ENCODE data around the gene LONP2.

DNA sequence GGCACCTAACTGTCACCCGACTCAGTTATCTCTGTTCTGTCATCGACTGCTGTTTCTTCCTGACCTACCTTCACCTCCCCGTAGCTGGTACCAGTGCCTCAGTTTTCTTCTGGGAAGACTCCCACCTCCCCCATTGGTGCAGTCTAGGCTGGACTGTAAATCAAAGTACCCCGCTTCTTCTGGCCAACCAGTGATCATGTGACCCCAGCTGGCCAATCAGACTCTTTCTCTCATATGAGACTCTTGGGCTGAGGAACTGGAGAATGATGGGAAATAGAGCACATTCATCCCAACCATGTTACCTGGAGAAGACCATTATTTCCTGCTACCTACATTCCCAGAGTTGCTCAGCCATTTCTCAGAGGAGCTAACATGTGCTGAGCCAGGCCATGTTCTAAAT lies 20.6 kb upstream of the LONP2 start:
- TF ChIP-seq, protein P1, sequence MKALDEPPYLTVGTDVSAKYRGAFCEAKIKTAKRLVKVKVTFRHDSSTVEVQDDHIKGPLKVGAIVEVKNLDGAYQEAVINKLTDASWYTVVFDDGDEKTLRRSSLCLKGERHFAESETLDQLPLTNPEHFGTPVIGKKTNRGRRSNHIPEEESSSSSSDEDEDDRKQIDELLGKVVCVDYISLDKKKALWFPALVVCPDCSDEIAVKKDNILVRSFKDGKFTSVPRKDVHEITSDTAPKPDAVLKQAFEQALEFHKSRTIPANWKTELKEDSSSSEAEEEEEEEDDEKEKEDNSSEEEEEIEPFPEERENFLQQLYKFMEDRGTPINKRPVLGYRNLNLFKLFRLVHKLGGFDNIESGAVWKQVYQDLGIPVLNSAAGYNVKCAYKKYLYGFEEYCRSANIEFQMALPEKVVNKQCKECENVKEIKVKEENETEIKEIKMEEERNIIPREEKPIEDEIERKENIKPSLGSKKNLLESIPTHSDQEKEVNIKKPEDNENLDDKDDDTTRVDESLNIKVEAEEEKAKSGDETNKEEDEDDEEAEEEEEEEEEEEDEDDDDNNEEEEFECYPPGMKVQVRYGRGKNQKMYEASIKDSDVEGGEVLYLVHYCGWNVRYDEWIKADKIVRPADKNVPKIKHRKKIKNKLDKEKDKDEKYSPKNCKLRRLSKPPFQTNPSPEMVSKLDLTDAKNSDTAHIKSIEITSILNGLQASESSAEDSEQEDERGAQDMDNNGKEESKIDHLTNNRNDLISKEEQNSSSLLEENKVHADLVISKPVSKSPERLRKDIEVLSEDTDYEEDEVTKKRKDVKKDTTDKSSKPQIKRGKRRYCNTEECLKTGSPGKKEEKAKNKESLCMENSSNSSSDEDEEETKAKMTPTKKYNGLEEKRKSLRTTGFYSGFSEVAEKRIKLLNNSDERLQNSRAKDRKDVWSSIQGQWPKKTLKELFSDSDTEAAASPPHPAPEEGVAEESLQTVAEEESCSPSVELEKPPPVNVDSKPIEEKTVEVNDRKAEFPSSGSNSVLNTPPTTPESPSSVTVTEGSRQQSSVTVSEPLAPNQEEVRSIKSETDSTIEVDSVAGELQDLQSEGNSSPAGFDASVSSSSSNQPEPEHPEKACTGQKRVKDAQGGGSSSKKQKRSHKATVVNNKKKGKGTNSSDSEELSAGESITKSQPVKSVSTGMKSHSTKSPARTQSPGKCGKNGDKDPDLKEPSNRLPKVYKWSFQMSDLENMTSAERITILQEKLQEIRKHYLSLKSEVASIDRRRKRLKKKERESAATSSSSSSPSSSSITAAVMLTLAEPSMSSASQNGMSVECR (CRISPR knock-in tag; IDR thresholded peaks at IDR 0.05) = no peak
- TF ChIP-seq, protein P2, sequence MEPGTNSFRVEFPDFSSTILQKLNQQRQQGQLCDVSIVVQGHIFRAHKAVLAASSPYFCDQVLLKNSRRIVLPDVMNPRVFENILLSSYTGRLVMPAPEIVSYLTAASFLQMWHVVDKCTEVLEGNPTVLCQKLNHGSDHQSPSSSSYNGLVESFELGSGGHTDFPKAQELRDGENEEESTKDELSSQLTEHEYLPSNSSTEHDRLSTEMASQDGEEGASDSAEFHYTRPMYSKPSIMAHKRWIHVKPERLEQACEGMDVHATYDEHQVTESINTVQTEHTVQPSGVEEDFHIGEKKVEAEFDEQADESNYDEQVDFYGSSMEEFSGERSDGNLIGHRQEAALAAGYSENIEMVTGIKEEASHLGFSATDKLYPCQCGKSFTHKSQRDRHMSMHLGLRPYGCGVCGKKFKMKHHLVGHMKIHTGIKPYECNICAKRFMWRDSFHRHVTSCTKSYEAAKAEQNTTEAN (CRISPR knock-in tag; IDR thresholded peaks at IDR 0.05) = no peak
- TF ChIP-seq, protein P3, sequence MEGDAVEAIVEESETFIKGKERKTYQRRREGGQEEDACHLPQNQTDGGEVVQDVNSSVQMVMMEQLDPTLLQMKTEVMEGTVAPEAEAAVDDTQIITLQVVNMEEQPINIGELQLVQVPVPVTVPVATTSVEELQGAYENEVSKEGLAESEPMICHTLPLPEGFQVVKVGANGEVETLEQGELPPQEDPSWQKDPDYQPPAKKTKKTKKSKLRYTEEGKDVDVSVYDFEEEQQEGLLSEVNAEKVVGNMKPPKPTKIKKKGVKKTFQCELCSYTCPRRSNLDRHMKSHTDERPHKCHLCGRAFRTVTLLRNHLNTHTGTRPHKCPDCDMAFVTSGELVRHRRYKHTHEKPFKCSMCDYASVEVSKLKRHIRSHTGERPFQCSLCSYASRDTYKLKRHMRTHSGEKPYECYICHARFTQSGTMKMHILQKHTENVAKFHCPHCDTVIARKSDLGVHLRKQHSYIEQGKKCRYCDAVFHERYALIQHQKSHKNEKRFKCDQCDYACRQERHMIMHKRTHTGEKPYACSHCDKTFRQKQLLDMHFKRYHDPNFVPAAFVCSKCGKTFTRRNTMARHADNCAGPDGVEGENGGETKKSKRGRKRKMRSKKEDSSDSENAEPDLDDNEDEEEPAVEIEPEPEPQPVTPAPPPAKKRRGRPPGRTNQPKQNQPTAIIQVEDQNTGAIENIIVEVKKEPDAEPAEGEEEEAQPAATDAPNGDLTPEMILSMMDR (IDR thresholded peaks at IDR 0.05 in 2 of 3, conservative IDR thresholded peaks at IDR 0.05 in 1 of 3; ENCODE audit: insufficient read depth in 2 of 3, low read depth in 1 of 3, low read length in 3 of 3) = no peak
- TF ChIP-seq BRF1 (IDR thresholded peaks at IDR 0.05; ENCODE audit: borderline replicate concordance, extremely low read depth, insufficient read length) = no peak
- no peak for TF ChIP-seq BDP1 (IDR thresholded peaks at IDR 0.05; ENCODE audit: insufficient read depth, insufficient read length)
- TF ChIP-seq ZSCAN29 (IDR thresholded peaks at IDR 0.05) = no peak
